ENCODE measurements around the gene NCOR1.

Gene NCOR1

DNA sequence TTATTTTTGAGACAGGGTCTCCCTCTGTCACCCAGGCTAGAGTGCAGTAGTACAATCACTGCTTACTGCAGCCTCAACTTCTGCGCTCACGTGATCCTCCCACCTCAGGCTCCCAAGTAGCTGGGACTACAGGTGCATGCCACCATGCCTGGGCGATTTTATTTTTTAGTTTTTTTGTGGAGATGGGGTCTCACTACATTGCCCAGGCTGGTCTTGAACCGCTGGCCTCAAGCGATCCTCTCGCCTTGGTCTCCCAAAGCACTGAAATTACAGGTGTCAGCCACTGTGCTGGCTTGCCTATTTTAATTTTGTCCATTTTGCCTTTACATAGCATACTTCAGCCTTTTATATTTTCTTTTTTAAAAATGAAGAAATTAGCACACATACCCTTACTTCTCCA is 164.5 kb downstream of the NCOR1 start:
- TF ChIP-seq CEBPB (IDR thresholded peaks at IDR 0.05) (no peak), YY1 (IDR thresholded peaks at IDR 0.05; ENCODE audit: low read depth) (no peak), FOXM1 (IDR thresholded peaks at IDR 0.05; ENCODE audit: borderline replicate concordance, low read depth) (no peak), TAF1 (IDR thresholded peaks at IDR 0.05; ENCODE audit: low read depth) (no peak), REST (IDR thresholded peaks at IDR 0.05; ENCODE audit: low read depth) (no peak), TEAD4 (IDR thresholded peaks at IDR 0.05) (no peak), RAD21 (IDR thresholded peaks at IDR 0.05; ENCODE audit: low read depth) (no peak), EGR1 (IDR thresholded peaks at IDR 0.05) (no peak), CREB1 (IDR thresholded peaks at IDR 0.05; ENCODE audit: low read depth) (no peak), ZBTB7A (IDR thresholded peaks at IDR 0.05; ENCODE audit: low read depth) (no peak), TCF12 (IDR thresholded peaks at IDR 0.05; ENCODE audit: low read depth) (no peak), EP300 (IDR thresholded peaks at IDR 0.05; ENCODE audit: borderline replicate concordance) (no peak), USF1 (IDR thresholded peaks at IDR 0.05) (no peak), NFIC (IDR thresholded peaks at IDR 0.05) (no peak), MAX (IDR thresholded peaks at IDR 0.05) (no peak)

DNA sequence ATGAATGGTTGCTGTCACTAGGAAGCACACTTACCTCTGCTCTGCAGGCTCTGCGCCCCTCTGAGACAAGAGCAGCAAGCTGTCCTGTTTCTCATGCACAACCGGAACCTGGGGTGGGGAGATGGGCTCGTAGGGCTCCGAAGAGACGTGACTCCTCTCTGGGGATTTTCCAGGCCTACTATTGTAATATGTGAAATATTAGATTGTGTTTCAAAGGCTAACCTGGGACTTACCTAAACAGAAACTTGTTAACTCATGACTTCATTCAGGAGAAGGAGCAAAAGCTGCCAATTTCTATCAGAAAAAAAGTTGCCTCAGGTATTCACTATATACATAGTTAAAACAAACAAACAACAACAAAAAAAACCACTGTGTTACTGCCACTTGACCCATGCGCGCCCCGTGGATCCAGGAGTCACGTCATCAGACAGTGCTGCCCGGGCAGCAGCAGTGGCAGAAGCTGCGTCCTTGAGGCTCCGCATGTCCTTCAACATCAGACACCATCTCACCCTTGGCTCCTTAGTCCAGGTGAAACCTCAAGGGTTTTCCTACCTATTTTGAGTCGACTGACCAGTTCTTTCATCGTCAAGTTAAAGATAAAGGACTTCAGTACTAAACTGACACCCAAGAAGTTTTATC is 166.4 kb downstream of the NCOR1 start:
- TF ChIP-seq YY1 (IDR thresholded peaks at IDR 0.05; ENCODE audit: low read depth) (no peak), EGR1 (IDR thresholded peaks at IDR 0.05) (no peak), RAD21 (IDR thresholded peaks at IDR 0.05; ENCODE audit: low read depth) (no peak), ZBTB7A (IDR thresholded peaks at IDR 0.05; ENCODE audit: low read depth) (no peak), FOXM1 (IDR thresholded peaks at IDR 0.05; ENCODE audit: borderline replicate concordance, low read depth) (no peak), USF1 (IDR thresholded peaks at IDR 0.05) (no peak), MAX (IDR thresholded peaks at IDR 0.05) (no peak), NFIC (IDR thresholded peaks at IDR 0.05) (no peak), CEBPB (IDR thresholded peaks at IDR 0.05) (no peak), REST (IDR thresholded peaks at IDR 0.05; ENCODE audit: low read depth) (no peak)

GRCh38 chr17:16046966-16047365 is 168.4 kb downstream of the NCOR1 start:
- TF ChIP-seq NFIC (IDR thresholded peaks at IDR 0.05) = no peak
- TF ChIP-seq CEBPB (IDR thresholded peaks at IDR 0.05) = no peak
- no peak for TF ChIP-seq TEAD4 (IDR thresholded peaks at IDR 0.05)
- no peak for TF ChIP-seq EP300 (IDR thresholded peaks at IDR 0.05; ENCODE audit: borderline replicate concordance)
- no peak for TF ChIP-seq ZBTB7A (IDR thresholded peaks at IDR 0.05; ENCODE audit: low read depth)
- no peak for TF ChIP-seq REST (IDR thresholded peaks at IDR 0.05; ENCODE audit: low read depth)
- no peak for TF ChIP-seq USF1 (IDR thresholded peaks at IDR 0.05)
- TF ChIP-seq EGR1 (IDR thresholded peaks at IDR 0.05) = no peak

GRCh38 chr17:16044487-16044886 is 170.8 kb downstream of the NCOR1 start:
- TF ChIP-seq REST (IDR thresholded peaks at IDR 0.05; ENCODE audit: low read depth) (no peak), CREB1 (IDR thresholded peaks at IDR 0.05; ENCODE audit: low read depth) (no peak), EP300 (IDR thresholded peaks at IDR 0.05; ENCODE audit: borderline replicate concordance) (no peak), TEAD4 (IDR thresholded peaks at IDR 0.05) (no peak), MAX (IDR thresholded peaks at IDR 0.05) (no peak), ZBTB7A (IDR thresholded peaks at IDR 0.05; ENCODE audit: low read depth) (no peak), NFIC (IDR thresholded peaks at IDR 0.05) (no peak), EGR1 (IDR thresholded peaks at IDR 0.05) (no peak), TCF12 (IDR thresholded peaks at IDR 0.05; ENCODE audit: low read depth) (no peak)

Measured in Ishikawa (cell line).